GM18505 (cell line): ENCODE data around the gene UNC93A.
"Not testable (repeated sequence)": the region's sequence is repeated elsewhere in the genome, so short reads cannot be mapped to it uniquely, and the experiment has no call there.

Source experiments
- ATAC-seq: cut with Tn5 transposase; IDR thresholded peaks from one replicate; pipeline ENCODE4 v1.9.1; 2021; ENCODE audit not compliant: unreplicated experiment
- POLR2A ChIP-seq: IDR thresholded peaks from 4 replicates; pipeline ENCODE4 v1.6.1; 2011; ENCODE audit warnings: borderline replicate concordance; ENCODE audit not compliant: insufficient read depth, insufficient read length; ENCODE audit errors: extremely low read depth

Gene UNC93A

GRCh38 chr6:167282165-167282564 is 8.9 kb upstream of the UNC93A start:
- ATAC-seq = no peak
- TF ChIP-seq POLR2A = no peak

GRCh38 chr6:167284565-167284964 is 6.5 kb upstream of the UNC93A start:
- ATAC-seq = not testable (repeated sequence)

- no peak for ATAC-seq
- no peak for TF ChIP-seq POLR2A
These were observed 5.9 kb upstream of the UNC93A start for GRCh38 chr6:167285077-167285770.

GRCh38 chr6:167287513-167288048 is 3.5 kb upstream of the UNC93A start:
- no peak for TF ChIP-seq POLR2A
- ATAC-seq = no peak

GRCh38 chr6:167288591-167289225 is 2.4 kb upstream of the UNC93A start:
- peak; percentile 85 for ATAC-seq

- ATAC-seq = not testable (repeated sequence)
These were observed 1.8 kb upstream of the UNC93A start for GRCh38 chr6:167289291-167289690.

- ATAC-seq = no peak
- no peak for TF ChIP-seq POLR2A
These were observed 647 bp downstream of the UNC93A start for GRCh38 chr6:167291623-167292300.

GRCh38 chr6:167292301-167293087 is 1.4 kb downstream of the UNC93A start:
- TF ChIP-seq POLR2A = no peak
- ATAC-seq = no peak

GRCh38 chr6:167293088-167293589 is 2.0 kb downstream of the UNC93A start:
- no peak for ATAC-seq
- no peak for TF ChIP-seq POLR2A

- ATAC-seq = no peak
- TF ChIP-seq POLR2A = no peak
These were observed 2.5 kb downstream of the UNC93A start for GRCh38 chr6:167293590-167294091.

GRCh38 chr6:167294241-167294640 is 3.1 kb downstream of the UNC93A start:
- no peak for ATAC-seq
- no peak for TF ChIP-seq POLR2A

GRCh38 chr6:167294651-167295494 is 3.8 kb downstream of the UNC93A start:
- ATAC-seq = no peak
- TF ChIP-seq POLR2A = no peak

GRCh38 chr6:167295495-167296292 is 4.6 kb downstream of the UNC93A start:
- no peak for TF ChIP-seq POLR2A
- ATAC-seq = no peak
